T-helper 1 cell (primary cell): ENCODE data around the gene TP53BP1.
"Not testable (repeated sequence)": the region's sequence is repeated elsewhere in the genome, so short reads cannot be mapped to it uniquely, and the experiment has no call there.

Experiments
- DNase-seq, 5 donors: peaks; one replicate each; pipeline ENCODE4 v3.0.0-alpha.2; 2012 to 2020

TP53BP1 gene

GRCh38 chr15:43410572-43411214, 82.3 kb downstream of the TP53BP1 start:
- DNase-seq, result no peak

DNA sequence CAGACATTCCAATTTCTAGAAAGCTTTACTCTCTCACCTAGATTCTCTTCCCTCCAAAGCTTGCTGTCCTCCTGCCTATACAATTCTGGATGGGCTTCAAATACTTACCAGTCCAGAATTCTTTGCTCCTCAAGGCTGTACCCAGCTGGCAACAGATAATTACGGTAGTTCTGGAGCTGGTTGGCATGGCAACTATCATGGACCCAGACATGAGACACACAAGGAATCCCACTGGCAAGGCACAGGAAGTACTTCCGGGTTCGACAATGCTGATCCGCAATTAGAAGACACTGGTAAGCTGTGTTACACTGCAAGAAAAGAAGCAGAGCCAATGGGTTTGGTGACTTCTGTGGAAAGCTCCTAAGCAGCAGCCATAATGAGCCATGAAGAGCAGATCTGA, 84.2 kb downstream of the TP53BP1 start:
- no peak for DNase-seq

DNA sequence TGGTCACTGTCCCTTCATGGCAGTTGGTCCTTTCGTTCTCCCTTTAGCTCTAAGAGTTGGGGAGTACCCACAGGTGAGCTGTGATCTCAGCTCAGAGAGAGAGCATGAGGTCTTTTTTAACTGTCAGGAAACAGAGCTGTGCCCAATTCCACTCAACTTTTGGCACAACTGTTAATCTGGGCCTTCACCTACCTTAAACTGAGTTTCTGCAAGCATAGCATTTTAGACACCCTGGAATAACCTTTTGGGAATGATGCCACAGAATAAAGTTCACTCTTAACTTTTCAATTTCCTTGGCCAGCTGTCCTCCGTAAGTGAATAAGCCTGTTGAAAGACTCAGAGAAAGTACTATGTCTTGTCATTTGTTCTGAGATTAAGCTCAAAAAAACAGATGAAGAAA, 86.1 kb downstream of the TP53BP1 start:
- no peak for DNase-seq

DNA sequence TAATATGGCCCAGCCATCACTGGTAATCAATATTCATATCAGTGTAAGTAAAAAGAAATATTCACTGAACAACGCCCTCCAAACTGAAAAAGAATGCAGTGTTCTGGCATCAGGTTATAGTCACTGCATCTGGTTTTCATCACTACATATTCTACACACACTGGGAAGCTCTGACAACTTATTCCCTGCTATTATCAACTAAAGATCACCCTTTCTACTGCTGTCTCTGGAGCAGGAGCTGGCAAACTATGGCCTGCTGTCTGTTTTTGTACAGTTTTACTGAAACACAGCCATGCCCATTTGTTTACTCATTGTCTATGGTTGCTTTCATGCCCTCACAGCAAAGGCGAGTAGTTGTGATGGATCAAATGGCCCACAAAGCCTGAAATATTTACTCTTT, 86.8 kb downstream of the TP53BP1 start:
- no peak for DNase-seq

- no peak for DNase-seq
These were observed 88.8 kb downstream of the TP53BP1 start for GRCh38 chr15:43404130-43404529.

DNA sequence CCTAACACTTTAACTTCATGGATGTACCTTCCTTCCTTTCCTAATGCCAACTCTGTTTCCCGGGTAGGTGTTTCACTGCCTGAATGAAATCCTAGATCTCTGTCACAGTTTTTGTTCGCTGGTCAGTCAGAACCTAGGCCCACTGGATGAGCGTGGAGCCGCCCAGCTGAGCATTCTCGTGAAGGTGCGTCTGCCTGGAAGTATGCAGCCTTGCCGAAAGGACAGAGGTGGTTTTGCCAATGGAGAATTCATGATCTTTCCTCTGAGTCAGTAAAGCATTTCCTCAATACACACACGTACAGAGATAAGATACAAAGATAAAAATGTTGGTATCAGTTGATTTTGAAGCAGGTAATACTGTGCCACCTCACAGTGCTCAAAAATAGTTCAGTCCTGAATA, 89.3 kb downstream of the TP53BP1 start:
- DNase-seq, result no peak

- no peak for DNase-seq
These were observed 90.7 kb downstream of the TP53BP1 start for GRCh38 chr15:43402255-43402654.

GRCh38 chr15:43393592-43393991, 99.4 kb downstream of the TP53BP1 start:
- not testable (repeated sequence) for DNase-seq

DNA sequence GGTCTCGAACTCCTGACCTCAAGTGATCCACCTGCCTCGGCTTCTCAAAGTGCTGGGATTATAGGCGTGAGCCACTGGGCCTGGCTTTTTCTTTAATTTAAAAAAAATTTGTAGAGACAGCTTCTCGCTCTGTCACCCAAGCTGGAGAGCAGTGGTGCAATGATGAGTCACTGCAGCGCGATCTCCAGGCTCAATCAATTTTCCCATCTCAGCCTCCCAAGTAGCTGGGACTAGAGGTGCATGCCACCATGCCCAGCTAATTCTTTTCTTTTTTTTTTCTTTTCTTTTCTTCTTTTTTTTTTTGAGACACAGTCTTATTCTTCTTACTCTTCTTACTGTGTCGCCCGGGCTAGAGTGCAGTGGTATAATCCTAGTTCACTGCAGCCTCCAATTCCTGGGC, 102.2 kb downstream of the TP53BP1 start:
- no peak for DNase-seq

DNA sequence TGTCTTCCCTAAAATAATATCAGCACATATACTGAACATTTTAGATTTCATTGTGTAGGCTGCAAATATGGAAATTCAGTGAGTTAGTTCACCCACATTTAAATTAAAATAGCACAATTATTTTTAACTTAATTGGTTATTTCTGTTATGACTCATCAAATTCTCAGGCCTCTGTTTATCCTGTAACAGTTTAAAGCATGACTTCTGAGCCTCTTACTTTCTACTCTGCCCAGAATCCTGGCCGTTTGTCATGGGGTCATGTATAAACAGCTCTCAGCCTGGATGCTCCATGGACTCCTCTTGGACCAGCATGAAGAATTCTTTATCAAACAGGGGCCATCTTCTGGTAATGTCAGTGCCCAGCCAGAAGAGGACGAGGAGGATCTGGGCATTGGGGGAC, 109.9 kb downstream of the TP53BP1 start:
- no peak for DNase-seq

DNA sequence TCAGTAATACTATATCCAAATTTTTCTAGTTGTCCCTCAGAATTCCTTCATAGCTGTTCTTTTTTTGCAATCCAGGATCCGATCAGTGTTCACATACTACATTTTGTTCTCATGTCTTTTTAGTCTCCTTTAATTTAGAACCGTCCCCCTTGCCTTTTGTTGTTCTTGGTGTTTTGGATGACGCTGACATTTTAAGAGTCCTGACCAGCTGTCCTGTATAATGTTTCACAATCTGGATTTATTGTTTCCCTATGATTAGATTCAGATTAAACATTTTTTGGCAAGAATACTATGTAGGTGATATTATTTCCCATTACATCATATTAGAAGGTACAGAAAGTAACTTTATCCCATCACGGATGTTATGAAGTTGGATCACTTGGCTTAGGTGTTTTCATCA, 110.6 kb downstream of the TP53BP1 start:
- no peak for DNase-seq

DNA sequence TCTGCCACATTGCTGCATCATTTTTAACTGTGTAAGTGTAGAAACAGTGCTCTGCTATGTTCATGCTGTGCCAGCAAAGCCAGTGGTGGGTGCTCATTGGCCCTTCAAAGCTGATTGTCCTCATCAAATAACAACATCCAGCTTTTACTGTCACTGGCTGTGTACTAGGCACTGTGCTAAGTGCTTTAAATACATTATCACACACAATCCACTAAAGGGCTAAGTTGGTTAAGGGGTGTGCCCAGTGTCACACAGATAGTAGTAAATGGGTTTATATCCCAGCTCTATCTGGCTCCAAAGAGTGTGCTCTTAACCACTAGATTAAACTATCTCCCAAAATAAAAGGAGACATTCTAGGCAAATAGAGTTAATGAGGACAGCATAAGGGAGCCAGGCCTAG, 114.4 kb downstream of the TP53BP1 start:
- no peak for DNase-seq

DNA sequence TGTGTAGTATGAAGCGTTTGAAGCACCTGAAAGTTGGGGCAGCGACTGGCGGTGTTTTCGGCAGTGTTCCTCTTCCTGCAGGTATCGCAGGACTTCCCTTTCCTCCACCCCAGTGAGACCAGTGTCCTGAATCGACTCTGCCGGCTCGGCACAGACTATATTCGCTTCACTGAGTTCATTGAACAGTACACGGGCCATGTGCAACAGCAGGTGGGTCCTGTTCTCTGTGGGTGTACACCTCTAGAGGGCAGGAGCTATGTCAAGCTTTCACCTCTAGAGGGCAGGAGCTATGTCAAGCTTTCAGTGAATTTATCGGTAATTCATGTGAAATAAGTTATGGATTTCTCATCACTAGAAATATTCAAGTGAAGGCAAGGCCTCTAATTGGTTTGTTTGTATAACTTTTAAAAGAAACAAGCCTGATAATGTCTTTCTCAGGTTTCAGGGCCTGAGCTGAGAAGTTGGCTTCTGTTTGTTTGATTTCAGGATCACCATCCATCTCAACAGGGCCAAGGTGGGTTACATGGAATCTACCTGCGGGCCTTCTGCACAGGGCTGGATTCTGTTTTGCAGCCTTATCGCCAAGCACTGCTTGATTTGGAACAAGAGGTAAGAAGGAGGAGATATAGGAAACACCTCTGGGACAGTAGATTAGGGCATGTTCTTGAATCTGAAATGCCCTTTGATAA, 116.8 kb downstream of the TP53BP1 start:
- DNase-seq, result peak in 3 of 5 donors; percentile 5 to 34 (median 23)

GRCh38 chr15:43370975-43371974, 121.7 kb downstream of the TP53BP1 start, which contains the start of the genes TUBGCP4 and ZSCAN29:
Gene TUBGCP4, plus strand, starts transcription at chr15:43371101. Its CDS starts 254 bp downstream, at chr15:43371355.
Gene ZSCAN29, minus strand, starts transcription at chr15:43371043. Its CDS starts 1,130 bp downstream, at chr15:43369913.
- DNase-seq, result peak; percentile 56 to 85 (median 61)

DNA sequence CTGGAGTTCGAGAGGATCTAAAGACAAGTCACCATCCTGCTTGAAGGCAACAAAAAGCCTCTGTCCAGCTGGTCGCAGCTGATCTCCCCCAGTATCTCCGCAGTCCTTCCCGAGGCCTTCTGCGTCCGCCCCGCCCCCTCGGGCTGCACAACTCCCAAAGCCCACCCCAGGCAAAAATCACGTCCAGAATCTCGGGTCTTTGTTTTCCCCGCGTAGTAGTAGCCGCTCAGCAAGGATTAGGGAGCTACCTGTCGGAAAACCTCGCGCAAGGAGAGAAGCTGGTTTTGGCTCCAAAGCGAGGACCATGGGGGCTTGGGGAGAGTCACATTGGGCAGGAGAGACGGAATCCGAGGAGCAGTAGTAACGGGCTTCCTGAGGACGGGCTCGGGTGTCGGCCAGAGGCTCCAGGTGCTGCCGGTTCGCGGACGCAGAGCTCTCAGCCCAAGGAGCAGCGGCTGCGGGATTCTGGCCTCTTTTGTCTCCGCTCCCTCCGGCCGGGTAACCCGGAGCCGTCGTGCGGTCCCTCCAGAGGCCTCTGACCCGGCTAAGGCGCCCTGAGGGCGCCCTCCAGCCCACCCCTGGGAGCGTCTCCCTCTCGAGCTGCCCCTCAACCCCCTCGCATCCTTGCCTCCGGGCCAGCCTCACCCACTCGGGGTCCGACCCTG, 122.5 kb downstream of the TP53BP1 start:
- no peak for DNase-seq

DNA sequence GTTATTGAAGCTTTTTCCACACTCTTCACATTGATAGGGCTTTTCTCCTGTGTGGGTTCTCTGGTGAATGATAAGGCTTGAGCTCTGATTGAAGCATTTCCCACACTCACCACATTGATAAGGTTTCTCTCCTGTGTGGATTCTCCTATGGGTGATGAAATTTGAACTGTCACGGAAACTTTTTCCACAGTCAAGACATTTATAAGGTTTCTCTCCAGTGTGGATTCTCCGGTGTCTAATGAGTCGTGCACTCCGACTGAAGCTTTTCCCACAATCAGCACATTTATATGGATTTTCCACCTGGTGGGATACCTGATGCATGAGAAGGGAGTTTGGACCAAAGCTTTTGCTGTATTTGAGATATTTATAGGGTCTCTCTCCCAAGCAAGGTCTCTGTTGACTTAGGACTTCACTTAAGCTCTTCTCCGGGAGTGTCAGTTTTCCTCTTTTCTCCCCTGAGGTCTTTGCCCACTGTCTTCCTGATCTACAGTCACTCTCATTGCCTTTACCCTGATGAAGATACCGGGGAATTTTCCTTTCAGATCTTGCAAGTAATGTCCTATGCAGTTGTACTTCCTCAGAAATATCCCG, 131.5 kb downstream of the TP53BP1 start:
- DNase-seq, result no peak

DNA sequence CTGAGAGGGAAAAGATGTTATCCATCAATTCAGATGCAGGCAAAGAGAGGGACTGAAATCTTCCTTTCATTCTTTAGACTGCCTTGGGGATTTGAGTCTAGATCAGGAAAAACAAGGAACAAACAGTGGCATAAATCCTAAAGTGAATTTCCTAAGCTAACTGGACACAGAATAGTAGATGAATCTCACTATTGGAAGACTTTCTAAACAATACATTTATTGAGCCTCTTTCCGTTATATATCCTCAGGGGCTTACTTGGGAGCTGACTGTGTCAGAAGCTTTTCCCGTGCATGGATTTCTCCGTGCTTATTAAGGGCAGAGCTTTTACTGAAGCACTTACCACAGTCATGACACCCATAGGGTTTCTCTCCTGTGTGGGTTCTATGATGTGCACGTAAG, 132.1 kb downstream of the TP53BP1 start:
- DNase-seq, result no peak
